Measurements from ENCODE around the gene ADGRD2. TPM values are rescaled to one million over a fixed set of nuclear protein-coding genes. Genes with fewer than 3 reads are reported as not detected.

Gene ADGRD2
- polyA plus RNA-seq, 3 donors = not detected

GRCh38 chr9:124438091-124438490 is 12.2 kb upstream of the ADGRD2 start:
- no peaks in the 10 kb centered on the region for H3K4me1 Mint-ChIP-seq
- WGBS (ENCODE audit: insufficient coverage) = 96% methylated on average over 5 of the region's 9 CpGs
- H3K36me3 ChIP-seq (replicated peaks in 1 of 2; ENCODE audit: control insufficient read depth in 1 of 2, insufficient read depth in 2 of 2, low read length in 2 of 2) = no peaks in the 10 kb centered on the region
- no peaks in the 10 kb centered on the region for H3K79me2 ChIP-seq (ENCODE audit: insufficient read depth, low read length)
- H3K9me3 ChIP-seq (replicated peaks in 1 of 2; ENCODE audit: control insufficient read depth in 1 of 2, insufficient read depth in 1 of 2, low read length in 2 of 2) = no peaks in the 10 kb centered on the region
- H4K20me1 ChIP-seq (ENCODE audit: insufficient read depth, low read length) = no peaks in the 10 kb centered on the region
- H3K9ac ChIP-seq (ENCODE audit: insufficient read depth, low read length, poor library complexity, severe bottlenecking) = no peak overlapping the region
- no peak for TF ChIP-seq CTCF (IDR thresholded peaks at IDR 0.05)
- no peak overlapping the region for H3K4me2 ChIP-seq (replicated peaks; ENCODE audit: extremely low read depth, low read length, poor library complexity, severe bottlenecking)
- no peak for DNase-seq
- no peaks in the 10 kb centered on the region for H3K4me1 ChIP-seq (ENCODE audit: control insufficient read depth in 1 of 2, insufficient read depth in 2 of 2, low read length in 2 of 2)
- no peak overlapping the region for H3K27ac Mint-ChIP-seq
- no peak overlapping the region for H3K27ac ChIP-seq (ENCODE audit: low read depth in 1 of 2, low read length in 2 of 2)
- H3K4me3 ChIP-seq (replicated peaks in 1 of 3; ENCODE audit: low read depth in 2 of 3, low read length in 3 of 3) = no peak overlapping the region
- H3K27me3 Mint-ChIP-seq (ENCODE audit: low read depth in 3 of 3) = peaks cover 12 to 36% (median 17%) of the 10 kb centered on the region in 3 donors
- no peaks in the 10 kb centered on the region for H3K36me3 Mint-ChIP-seq
- H3K27me3 ChIP-seq (ENCODE audit: control insufficient read depth in 2 of 2, insufficient read depth in 2 of 2, low read length in 2 of 2) = peaks cover 0 to 7% of the 10 kb centered on the region in 2 donors
- intact Hi-C loops (cut with micrococcal nuclease) = no loop called here
- no peak overlapping the region for H2AFZ ChIP-seq (ENCODE audit: insufficient read depth, low read depth, low read length, poor library complexity, severe bottlenecking)
- no peak overlapping the region for H3K4me3 Mint-ChIP-seq
- H3K9me3 Mint-ChIP-seq = peaks cover 0 to 11% (median 7%) of the 10 kb centered on the region in 7 donors

GRCh38 chr9:124439086-124439485 is 11.2 kb upstream of the ADGRD2 start:
- H3K36me3 ChIP-seq (replicated peaks in 1 of 2; ENCODE audit: control insufficient read depth in 1 of 2, insufficient read depth in 2 of 2, low read length in 2 of 2) = no peaks in the 10 kb centered on the region
- WGBS (ENCODE audit: insufficient coverage) = no CpG with 5 or more reads among the region's 1 CpG
- H3K9ac ChIP-seq (ENCODE audit: insufficient read depth, low read length, poor library complexity, severe bottlenecking) = no peak overlapping the region
- H4K20me1 ChIP-seq (ENCODE audit: insufficient read depth, low read length) = no peaks in the 10 kb centered on the region
- no peak overlapping the region for H2AFZ ChIP-seq (ENCODE audit: insufficient read depth, low read depth, low read length, poor library complexity, severe bottlenecking)
- no peaks in the 10 kb centered on the region for H3K9me3 ChIP-seq (replicated peaks in 1 of 2; ENCODE audit: control insufficient read depth in 1 of 2, insufficient read depth in 1 of 2, low read length in 2 of 2)
- Mint-ChIP-seq H3K27ac (no peak overlapping the region), H3K9me3 (peaks cover 0 to 11% (median 7%) of the 10 kb centered on the region in 7 donors), H3K27me3 (ENCODE audit: low read depth in 3 of 3) (peaks cover 11 to 32% (median 19%) of the 10 kb centered on the region in 3 donors), H3K4me3 (no peak overlapping the region), H3K36me3 (no peaks in the 10 kb centered on the region), H3K4me1 (no peaks in the 10 kb centered on the region)
- no peak for TF ChIP-seq CTCF (IDR thresholded peaks at IDR 0.05)
- no peak for DNase-seq
- no peaks in the 10 kb centered on the region for H3K4me1 ChIP-seq (ENCODE audit: control insufficient read depth in 1 of 2, insufficient read depth in 2 of 2, low read length in 2 of 2)
- no peak overlapping the region for H3K4me2 ChIP-seq (replicated peaks; ENCODE audit: extremely low read depth, low read length, poor library complexity, severe bottlenecking)
- H3K79me2 ChIP-seq (ENCODE audit: insufficient read depth, low read length) = no peaks in the 10 kb centered on the region
- intact Hi-C loops (cut with micrococcal nuclease) = no loop called here
- no peak overlapping the region for H3K4me3 ChIP-seq (replicated peaks in 1 of 3; ENCODE audit: low read depth in 2 of 3, low read length in 3 of 3)
- H3K27me3 ChIP-seq (ENCODE audit: control insufficient read depth in 2 of 2, insufficient read depth in 2 of 2, low read length in 2 of 2) = peaks cover 0 to 7% of the 10 kb centered on the region in 2 donors
- no peak overlapping the region for H3K27ac ChIP-seq (ENCODE audit: low read depth in 1 of 2, low read length in 2 of 2)

All from CD14-positive monocyte (primary cell).